ENCODE data around the gene KIAA1217. TPM values are rescaled to one million over a fixed set of nuclear protein-coding genes. Genes with fewer than 3 reads are reported as not detected.
"Not testable (repeated sequence)": the region's sequence is repeated elsewhere in the genome, so short reads cannot be mapped to it uniquely, and the experiment has no call there.

KIAA1217 gene
- total and polyA plus RNA-seq, 9 of the 15 experiments (the other 6 are each of a cell fraction or from before 2014, with no cell fraction given): 0.04 TPM; not detected in 8

DNA sequence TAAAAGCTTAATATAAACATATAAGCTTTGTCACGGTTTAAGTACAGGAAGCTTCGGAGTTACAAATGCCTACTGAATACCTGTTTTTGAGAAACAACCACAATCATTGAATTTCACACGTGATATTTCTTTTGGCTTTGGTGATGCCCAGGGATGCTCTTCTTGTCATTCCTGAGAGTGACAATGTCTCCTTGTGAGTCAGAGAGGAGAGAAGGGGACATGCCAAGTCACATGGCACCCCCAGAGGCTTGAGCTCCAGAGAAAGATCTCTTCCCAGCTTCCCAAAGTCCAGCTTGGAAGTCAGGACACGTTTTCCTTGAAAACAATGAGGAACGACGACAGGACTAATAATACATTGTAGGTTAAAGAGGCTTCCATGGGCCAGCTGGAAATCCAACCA is 272.3 kb downstream of the KIAA1217 start (continued):
- TF ChIP-seq SRSF3 (IDR thresholded peaks at IDR 0.05; ENCODE audit: insufficient read depth, low read length) (no peak), ZNF41 (CRISPR knock-in tag; conservative IDR thresholded peaks at IDR 0.05) (no peak), TARDBP (IDR thresholded peaks at IDR 0.05) (no peak)

- ATAC-seq; H3K9me1 ChIP-seq (ENCODE audit: control insufficient read depth, insufficient read depth, low read length); H3K4me1 ChIP-seq (replicated peaks in 1 of 2; ENCODE audit: control insufficient read depth in 2 of 2, insufficient read depth in 2 of 2, low read length in 2 of 2); intact Hi-C loops (cut with micrococcal nuclease); H3K79me2 ChIP-seq (ENCODE audit: control insufficient read depth, insufficient read depth, low read length); CTCF ChIA-PET (ENCODE audit: low intra/inter-chr PET ratio); H4K20me1 ChIP-seq (replicated peaks; ENCODE audit: control insufficient read depth, insufficient read depth, low read length); FAIRE-seq; BruUV-seq (replicated peaks); H3K9me3 ChIP-seq (replicated peaks; ENCODE audit: control insufficient read depth, insufficient read depth, low read depth, low read length); in situ Hi-C loops (cut with MboI); H3K4me3 ChIP-seq; H3K36me3 ChIP-seq (ENCODE audit: control insufficient read depth, insufficient read depth, low read length); H3K27ac ChIP-seq (ENCODE audit: extremely low read depth, low read depth, low read length); H3K27me3 ChIP-seq (ENCODE audit: control insufficient read depth in 2 of 2, insufficient read depth in 2 of 2, low read length in 2 of 2); H2AFZ ChIP-seq (ENCODE audit: low read depth, low read length); H3K9ac ChIP-seq (ENCODE audit: insufficient read depth in 1 of 2, low read depth in 2 of 2, low read length in 2 of 2); DNase-seq (ENCODE audit: extremely low read depth in 1 of 4, low spot score in 3 of 4); H3K4me2 ChIP-seq (ENCODE audit: insufficient read depth, low read length): not testable (repeated sequence)
- POLR2A ChIA-PET: interaction anchor here (0.5 kb wide), 1 partner anchor 18 kb away, joined by 4 read pairs; no protein-coding TSS in a partner anchor
Measured at GRCh38 chr10:24482713-24483112, 273.8 kb downstream of the KIAA1217 start.

- Histone ChIP-seq H3K9ac (ENCODE audit: insufficient read depth in 1 of 2, low read depth in 2 of 2, low read length in 2 of 2) (no peak overlapping the region), H2AFZ (ENCODE audit: low read depth, low read length) (no peak overlapping the region), H4K20me1 (replicated peaks; ENCODE audit: control insufficient read depth, insufficient read depth, low read length) (no peaks in the 10 kb centered on the region), H3K27ac (ENCODE audit: extremely low read depth, low read depth, low read length) (no peak overlapping the region), H3K4me2 (ENCODE audit: insufficient read depth, low read length) (no peak overlapping the region), H3K4me1 (replicated peaks in 1 of 2; ENCODE audit: control insufficient read depth in 2 of 2, insufficient read depth in 2 of 2, low read length in 2 of 2) (no peaks in the 10 kb centered on the region), H3K9me1 (ENCODE audit: control insufficient read depth, insufficient read depth, low read length) (no peaks in the 10 kb centered on the region), H3K4me3 (no peak overlapping the region), H3K79me2 (ENCODE audit: control insufficient read depth, insufficient read depth, low read length) (no peaks in the 10 kb centered on the region), H3K36me3 (ENCODE audit: control insufficient read depth, insufficient read depth, low read length) (no peaks in the 10 kb centered on the region), H3K27me3 (ENCODE audit: control insufficient read depth in 2 of 2, insufficient read depth in 2 of 2, low read length in 2 of 2) (peaks cover 0 to 8% of the 10 kb centered on the region in 2 experiments; a peak in 2 of 5 replicates), H3K9me3 (replicated peaks; ENCODE audit: control insufficient read depth, insufficient read depth, low read depth, low read length) (no peaks in the 10 kb centered on the region)
- 0% methylated on average over 3 of the region's 3 CpGs for WGBS (ENCODE audit: insufficient coverage, low coverage, missing lambda C conversion rate)
- ChIA-PET POLR2A (no interaction called here), CTCF (ENCODE audit: low intra/inter-chr PET ratio) (no interaction called here)
- no peak for ATAC-seq
- no TSS peak for BruUV-seq (replicated peaks)
- DNase-seq (ENCODE audit: extremely low read depth in 1 of 4, low spot score in 3 of 4): no peak
- intact Hi-C loops (cut with micrococcal nuclease): no loop called here
- in situ Hi-C loops (cut with MboI): no loop called here
- no peak for FAIRE-seq
- TF ChIP-seq, protein P1, sequence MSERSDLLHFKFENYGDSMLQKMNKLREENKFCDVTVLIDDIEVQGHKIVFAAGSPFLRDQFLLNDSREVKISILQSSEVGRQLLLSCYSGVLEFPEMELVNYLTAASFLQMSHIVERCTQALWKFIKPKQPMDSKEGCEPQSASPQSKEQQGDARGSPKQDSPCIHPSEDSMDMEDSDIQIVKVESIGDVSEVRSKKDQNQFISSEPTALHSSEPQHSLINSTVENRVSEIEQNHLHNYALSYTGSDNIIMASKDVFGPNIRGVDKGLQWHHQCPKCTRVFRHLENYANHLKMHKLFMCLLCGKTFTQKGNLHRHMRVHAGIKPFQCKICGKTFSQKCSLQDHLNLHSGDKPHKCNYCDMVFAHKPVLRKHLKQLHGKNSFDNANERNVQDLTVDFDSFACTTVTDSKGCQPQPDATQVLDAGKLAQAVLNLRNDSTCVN (CRISPR knock-in tag; IDR thresholded peaks at IDR 0.05): no peak
- TF ChIP-seq MCM2 (IDR thresholded peaks at IDR 0.05; ENCODE audit: low read depth): no peak
- TF ChIP-seq U2AF1 (optimal IDR thresholded peaks at IDR 0.05; ENCODE audit: low read depth, low read length): no peak
- TF ChIP-seq SMARCB1 (IDR thresholded peaks at IDR 0.05; ENCODE audit: insufficient read length, low read depth): no peak
- no peak for TF ChIP-seq ZNF699 (CRISPR knock-in tag; IDR thresholded peaks at IDR 0.05; ENCODE audit: insufficient replicate concordance)
- no peak for TF ChIP-seq SMARCE1 (IDR thresholded peaks at IDR 0.05)
Measured at GRCh38 chr10:24483701-24484100, 274.8 kb downstream of the KIAA1217 start.
